GM21423 (cell line): ENCODE results near the gene ATXN10.

Experiments used
- ATAC-seq: cut with Tn5 transposase; IDR thresholded peaks from one replicate; pipeline ENCODE4 v1.9.1; 2021; ENCODE audit warnings: mild to moderate bottlenecking, moderate library complexity; ENCODE audit not compliant: unreplicated experiment

The ATXN10 gene

DNA sequence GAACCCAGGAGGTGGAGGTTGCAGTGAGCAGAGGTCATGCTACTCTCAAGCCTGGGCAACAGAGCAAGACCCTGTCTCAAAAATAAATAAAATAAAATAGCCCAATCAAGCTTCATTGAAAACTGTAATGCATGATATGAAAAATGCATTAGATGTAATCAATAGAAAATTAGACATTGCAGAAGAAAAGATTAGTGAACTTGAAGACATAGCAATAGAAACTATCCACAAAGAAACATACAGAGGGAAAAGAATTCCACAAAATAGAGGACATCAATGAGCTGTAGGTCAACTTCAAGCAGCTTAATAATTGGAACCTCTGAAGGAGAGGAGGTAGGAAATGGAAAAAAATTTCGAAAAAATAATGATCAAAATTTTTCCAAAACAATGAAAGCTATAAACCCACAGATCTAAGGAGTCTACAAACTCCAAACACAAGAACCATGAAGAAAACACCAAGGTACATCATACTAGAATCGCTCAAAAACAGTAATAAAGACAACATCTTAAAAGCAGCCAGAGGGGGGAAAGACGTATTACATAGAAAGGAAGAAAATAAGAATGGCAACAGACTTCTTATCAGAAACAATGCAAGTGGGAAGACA, 201.1 kb downstream of the ATXN10 start:
- ATAC-seq, result no peak

DNA sequence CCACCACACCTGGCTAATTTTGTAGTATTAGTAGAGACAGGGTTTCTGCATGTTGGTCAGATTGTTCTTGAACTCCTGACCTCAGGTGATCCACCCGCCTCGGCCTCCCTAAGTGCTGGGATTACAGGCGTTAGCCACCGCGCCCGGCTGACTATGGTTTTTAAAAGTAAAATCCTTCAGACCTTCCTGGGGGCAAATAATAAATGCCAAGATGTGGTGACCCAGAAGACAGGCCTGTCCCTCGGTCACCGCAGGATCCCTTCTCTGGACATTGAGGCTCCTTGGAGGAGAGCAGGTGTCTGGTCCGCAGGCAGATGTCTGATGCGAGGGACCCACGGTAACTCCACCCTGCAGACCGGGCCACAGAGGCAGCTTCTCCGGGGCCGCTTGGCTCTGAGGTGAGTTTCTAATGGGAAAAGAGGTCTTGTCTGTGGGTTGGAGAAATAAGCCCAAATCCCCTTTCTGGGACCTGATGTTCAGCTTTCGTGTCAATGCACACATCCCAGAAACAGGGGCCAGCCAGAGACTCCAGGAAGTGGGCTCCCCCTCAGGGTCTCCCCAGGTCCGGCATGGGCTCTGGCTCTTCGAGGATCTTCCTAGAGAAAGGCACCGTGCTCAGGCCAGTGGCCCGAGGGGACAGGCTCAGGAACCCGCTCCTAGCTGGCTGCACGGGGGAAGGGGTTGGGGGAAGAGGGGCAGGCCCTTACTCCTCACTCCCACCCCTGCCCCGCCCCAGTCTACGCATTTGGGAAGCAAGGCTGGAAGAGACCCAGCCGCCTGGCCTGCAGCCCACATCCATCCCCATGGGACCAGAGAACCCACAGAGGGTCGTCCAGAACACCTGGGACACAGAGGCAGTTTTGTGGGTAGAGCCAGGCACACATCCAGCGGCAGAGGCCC, 204.8 kb downstream of the ATXN10 start:
- no peak for ATAC-seq

DNA sequence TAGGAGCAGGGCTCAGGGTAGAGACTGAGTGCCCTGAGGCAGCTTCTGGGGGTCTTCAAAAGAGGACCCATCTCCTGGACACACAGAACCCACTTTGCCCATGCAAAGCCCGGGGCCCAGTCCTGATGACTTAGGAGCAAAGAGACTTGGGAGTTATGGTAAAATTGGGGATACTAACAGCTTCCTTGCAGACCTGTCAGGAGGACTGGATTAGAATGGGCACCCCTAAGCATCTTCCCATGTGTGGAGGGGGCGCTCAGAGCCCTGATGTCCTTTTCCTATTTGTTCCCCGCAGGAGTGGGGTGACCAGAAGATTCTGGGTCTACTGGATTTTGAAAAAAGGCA, 205.4 kb downstream of the ATXN10 start:
- no peak for ATAC-seq

DNA sequence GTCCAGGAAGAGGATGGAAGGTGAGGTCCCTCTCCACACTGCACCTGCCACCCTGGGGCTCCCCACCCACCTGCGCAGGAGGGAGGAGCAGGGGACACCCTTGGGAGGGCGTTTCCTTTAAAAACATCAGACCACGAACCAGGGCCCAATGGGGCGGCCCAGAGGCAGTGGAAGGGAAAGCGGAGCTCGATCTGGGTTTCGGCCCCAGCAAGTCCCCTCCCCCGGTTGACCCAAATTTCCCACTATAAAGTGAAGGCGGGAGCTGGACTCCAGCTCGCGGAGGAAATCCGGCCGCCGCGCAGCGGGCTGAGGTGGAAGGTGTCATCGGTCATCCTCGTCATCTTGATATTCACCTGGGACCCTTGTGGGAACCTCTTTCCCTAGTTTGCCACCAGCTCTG, 206.0 kb downstream of the ATXN10 start:
- no peak for ATAC-seq

DNA sequence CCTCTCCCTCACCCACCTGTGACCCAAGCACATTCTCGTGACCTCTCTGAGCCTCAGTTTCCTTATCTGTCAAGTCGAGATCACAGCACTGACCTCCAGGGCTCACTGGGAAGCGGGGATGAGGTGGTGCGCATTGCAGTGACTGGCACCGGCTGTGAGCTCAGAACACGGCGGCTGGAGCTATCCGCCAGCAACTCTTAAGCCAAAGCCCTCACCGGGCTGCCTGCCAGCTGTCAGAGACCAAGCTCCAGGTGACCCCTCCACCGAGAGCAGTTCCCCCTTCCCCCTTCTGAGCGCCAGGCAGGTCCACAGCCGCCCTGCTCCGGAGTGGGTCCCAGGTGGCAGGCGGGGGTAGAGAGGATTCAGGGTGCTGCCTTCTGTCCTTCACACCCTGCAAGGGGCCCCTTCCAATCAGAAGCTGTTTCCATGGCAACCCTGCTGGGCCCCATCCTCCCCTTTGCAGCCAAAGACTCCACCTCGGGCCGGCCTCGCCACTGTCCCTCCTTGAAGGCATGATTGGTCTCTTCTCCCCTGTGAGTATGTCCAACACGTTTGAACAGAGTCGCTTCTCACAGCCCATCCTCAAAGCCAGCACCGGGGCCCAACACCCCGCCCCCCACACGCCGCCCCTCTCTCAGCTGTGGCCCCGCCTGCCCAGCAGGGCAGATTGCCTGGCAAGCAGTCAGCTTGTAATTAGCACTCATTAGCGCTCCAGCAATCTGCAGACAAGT, 206.6 kb downstream of the ATXN10 start:
- no peak for ATAC-seq

DNA sequence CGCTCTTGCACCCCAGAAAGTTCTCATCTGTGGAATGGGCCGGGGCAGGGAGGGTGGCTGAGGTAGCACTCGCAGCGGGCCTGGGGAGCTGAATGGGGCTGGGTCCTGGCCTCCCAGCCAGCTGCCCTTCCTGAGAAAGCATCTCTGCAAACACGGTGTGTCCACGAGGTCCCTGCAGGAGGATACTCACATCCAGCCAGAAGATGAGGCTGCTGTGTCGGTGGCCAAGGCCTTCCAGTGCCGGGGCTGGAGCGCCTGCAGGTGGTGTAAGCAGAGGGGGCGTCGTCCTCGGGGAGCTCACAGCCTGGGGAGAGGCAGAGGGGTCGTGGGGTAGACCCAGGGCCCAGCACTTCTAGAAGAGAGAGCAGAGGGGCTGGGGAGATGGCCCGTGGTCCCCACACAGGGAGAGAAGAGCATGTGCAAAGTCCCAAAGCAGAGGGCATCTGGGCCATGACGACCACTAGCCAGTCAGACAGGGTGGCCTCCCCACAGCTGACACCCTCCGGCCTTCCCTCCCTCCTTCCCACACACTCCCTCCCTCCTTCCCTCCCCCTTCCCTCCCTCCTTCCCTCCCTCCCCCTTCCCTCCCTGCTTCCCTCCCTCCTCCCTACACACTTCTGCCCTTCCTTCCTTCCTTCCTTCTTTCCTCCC, 207.4 kb downstream of the ATXN10 start:
- no peak for ATAC-seq

DNA sequence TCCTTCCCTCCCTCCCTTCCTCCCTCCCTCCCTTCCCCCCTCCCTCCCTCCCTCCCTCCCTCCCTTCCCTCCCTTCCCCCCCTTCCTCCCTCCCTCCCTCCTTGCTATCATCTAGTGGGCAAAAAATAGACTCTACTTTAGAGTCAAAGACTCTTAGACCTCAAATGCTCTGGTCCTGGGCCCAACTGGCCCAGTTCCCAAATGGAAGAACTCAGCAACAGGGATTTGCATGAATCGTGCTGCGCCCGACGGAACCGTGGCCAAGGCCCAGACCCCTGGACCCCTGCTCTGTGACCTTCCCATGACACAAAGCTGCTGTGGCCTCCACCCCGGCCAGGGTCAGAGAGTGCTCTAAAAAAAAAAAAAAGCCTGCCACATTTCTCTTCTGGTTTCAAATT, 207.9 kb downstream of the ATXN10 start:
- no peak for ATAC-seq

DNA sequence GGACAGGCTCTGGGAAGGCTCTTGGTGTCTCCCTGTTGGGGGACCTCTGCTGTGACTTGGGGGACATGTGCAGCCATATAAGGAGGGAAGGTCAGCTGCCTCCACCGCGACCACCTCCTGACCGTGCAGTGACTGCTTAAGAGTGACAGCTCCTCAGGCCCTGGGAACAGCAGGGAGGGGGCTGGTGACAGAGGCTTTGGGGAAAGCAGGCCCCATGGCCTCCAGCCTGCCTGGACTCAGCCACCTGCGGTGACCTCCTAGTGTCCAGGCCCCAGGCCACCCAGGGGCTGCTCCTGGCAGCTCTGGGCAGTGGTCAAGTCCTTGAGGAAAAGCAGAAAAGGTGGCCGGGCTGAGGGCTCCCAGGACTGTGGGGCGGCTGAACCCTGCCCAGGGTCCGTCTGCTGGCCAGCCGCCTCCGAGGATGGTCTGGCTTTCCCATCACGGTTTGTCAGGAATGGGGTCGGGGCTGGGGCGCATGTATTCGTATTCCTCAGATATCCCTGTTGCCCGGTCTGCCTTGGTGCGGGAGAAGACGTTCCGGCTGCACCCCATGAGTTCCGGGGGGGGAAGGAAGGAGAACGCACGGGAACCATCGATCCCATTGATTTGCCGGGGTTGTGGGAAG, 208.6 kb downstream of the ATXN10 start:
- no peak for ATAC-seq

DNA sequence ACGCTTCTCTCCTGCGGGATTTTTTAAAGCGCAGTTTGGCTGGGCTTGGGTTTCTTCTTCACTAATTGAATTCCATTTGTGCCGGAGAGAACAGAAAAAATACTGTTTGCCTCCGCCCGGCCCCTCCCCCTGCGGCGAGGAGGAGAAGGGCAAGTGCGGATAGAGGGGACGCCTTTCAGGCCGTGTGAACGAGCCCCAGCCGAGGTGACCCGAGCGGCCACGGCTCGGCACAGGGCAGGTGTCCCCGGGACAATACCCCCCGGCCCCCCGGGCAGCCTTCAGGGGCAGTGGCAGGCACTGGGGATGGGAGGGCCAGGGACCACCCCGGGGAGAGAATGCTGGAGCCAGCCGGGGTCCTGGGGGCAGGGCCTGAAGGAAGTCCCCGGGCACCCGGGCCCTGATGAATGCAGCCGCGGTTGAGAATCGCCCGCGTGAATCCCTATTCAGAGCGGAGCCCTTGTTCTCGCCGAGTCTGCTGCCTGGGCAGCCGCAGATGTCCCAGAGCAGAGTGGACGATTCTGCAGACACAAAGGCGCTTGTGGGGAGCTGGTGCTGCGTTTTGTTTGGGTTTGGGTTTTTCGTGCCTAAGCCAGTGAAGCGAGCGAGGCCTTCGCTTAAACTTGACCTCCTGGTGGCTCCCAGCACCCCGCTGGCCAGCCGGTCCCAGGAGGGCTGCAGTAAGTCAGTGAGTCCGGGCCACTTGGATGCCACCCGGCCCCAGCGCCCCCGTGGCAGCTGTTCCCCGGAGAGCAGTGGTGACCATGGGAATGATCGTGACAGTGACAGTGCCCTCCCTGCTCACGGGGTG, 209.3 kb downstream of the ATXN10 start:
- ATAC-seq, result no peak

DNA sequence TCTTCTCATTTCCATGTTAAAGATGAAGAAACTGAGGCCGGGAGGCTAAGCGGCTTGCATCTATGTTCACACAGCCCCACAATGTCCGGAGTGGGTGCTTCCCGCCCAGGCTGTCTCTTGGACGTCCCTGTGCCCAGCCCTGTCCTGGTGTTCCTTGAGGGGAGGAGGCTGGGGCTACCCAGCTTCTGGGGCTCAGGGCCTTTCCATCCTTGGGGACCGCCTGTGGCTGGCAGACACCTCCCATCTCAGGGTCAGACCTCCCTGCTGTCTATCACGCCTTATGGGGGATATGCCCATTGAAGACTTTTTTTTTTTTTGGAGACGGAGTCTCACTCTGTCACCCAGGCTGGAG, 209.9 kb downstream of the ATXN10 start:
- ATAC-seq, result no peak

DNA sequence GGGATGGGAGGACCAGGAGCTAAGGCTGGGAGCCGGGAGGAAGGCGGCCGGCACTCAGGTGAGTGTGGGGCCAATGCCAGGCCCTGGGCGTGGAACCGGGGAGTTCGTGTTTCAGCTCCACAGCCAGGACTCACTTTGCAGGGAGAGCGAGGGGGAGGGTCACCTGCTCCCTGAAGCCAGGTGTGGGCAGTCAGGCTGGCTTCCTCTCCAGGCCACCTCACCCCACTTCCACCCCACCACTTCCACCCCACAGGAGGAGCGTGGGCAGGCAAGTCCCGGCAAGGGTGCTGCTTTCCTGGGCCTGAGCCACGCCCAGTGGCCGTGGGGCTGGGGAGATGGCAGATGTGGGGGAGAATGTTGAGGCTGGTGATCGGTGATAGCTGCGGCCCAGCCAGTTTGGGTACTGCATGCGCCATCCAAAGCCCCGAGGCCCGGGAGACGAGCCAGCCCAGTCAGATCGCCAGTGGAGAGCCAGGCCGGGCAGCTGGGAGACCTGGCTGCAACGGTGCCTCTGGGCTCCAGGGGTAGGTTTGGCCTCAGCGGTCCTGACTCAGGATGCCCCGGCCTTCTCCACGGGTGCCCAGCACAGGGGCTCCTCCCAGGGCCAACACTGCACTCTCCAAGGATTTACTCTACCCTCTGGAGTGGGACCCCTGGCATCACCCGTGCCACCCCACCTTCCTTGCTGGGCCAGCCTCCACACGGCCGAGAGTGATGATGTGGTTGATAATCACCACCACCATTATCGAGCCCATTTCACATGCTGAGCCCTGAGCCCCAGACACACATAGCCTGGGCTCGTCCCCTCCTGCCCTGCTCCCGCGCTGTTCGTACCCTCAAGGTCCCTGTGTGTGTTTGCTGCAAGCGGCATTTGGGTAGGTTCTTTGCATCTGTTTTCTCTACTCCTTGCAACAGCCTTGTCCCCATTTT, 211.5 kb downstream of the ATXN10 start:
- no peak for ATAC-seq

DNA sequence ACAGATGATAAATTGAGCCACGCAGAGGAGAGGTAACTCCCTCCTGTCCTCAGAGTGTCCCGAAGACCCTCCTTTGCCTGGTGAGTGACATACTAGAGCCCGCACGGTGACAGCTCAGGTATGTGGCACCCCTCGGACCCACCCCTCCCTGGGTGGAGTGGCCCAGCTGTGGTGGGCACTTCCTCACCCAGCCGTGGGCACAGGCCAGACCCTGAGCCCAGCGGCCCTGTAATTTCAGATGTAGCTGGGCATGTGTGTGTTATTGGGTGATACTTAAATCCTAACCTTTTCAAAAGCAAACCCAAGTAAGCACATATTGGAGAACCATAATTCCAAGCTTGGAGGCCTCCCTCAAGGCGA, 212.2 kb downstream of the ATXN10 start:
- no peak for ATAC-seq

DNA sequence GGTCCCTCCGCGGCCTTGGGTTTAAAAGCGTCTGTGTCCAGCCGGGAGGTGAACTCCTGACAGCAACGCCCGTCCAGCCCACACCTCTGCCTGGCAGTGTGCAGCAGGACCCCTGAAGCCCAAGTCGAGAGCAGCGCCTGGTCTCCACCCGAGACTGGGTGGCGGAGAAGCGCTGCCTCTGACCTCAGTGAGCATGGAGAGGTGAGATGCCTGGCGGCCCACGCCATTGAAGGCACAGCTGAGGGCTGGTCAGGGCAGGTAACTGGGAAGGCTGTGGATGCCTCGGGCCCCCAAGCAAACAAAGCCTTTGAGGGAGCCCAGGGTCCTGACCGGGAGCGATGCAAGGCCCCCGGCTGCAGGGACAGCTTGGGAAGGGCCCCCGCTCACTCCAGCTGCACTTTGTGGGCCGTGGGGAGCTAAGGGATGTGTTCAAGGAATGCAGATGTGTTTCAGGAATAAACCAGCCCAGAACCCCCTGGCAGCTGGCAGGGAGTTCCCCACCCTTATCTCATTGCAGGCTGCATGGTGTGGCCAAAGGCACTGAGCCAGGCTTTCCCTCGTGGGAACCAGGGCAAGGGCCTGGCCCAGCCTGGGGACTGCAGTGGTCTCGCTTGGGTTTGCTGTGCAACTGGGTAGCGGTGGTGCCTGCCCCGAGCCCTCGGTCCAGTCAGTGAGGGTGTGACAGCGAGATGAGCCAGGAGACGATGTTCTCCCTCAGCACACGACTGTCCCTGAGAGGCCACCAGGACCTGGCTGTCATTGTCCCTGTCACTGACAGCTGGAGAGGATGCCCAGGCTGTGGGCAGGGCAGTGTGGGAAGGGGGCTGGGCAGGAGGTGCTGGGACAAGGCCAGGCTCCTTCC, 212.8 kb downstream of the ATXN10 start:
- no peak for ATAC-seq

DNA sequence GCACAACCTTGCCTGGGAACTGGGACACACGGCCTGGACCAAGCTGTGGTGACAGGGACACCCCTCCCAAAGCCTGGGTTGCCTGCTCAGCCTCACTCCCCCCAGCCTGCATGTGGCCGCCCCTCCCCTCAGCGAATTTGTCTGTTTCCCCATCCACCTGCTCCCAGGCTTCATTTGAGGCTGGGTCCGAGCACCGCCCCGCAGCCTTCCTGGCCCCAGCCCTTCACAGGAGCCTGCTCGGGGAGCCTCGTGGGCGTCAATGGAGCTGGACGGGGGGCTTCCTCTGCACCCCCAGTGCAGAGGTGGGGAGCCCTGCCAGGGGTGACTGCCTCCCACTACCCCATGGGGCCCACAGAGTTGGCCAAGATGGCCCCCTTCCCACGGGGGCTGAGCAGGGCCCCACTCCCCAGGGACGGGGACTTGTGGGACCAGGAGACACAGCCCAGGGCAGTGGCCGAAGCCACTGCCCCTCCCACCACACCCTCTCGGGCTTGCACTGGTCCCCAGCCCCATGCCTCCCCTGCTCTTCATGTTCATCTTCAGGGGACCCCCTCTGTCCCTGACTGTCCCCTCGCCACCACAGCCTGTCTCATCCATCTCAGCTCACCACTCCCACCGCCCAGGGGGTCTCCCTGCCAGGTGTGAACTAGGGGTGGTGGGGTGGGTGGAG, 213.7 kb downstream of the ATXN10 start:
- ATAC-seq, result no peak

DNA sequence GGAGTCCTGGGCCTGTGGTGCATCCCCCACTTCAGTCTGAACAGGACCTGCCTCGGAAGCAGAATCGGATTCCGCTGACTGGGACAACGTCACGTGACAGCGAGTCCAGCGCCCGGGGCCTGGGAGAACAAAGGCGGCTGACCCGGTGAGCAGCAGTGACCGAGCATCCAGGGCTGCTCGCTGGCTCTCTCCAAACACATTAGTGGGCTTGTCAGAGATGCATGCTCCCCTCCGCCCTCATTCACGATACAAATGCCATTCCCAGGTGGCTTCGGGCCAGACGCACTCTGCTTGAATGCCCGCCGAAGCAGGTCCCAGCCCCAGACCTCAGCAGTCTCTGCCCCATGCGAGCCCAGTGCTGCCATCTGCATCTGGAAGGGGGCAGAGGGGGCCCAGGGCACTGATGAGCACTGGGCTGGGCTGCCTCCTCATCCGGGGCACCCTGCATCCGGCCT, 214.3 kb downstream of the ATXN10 start:
- no peak for ATAC-seq

DNA sequence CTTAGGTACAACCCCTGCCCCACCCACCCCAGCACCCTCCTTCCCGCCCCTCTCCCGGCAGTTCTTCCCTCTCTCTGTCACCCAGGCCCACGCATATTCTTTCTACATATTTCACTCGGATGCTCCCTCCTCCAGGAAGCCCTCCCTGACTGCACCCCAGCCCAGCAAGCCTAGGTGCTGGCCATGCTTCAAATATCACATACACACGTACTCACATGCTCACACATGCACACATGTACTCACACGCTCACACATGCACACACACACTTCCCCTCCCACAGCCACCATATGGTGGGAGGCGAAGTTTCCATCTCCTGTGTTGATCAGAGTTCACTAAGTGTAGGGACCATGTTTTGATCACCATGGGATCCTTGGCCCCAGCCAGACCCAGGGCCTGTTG, 214.9 kb downstream of the ATXN10 start:
- no peak for ATAC-seq

DNA sequence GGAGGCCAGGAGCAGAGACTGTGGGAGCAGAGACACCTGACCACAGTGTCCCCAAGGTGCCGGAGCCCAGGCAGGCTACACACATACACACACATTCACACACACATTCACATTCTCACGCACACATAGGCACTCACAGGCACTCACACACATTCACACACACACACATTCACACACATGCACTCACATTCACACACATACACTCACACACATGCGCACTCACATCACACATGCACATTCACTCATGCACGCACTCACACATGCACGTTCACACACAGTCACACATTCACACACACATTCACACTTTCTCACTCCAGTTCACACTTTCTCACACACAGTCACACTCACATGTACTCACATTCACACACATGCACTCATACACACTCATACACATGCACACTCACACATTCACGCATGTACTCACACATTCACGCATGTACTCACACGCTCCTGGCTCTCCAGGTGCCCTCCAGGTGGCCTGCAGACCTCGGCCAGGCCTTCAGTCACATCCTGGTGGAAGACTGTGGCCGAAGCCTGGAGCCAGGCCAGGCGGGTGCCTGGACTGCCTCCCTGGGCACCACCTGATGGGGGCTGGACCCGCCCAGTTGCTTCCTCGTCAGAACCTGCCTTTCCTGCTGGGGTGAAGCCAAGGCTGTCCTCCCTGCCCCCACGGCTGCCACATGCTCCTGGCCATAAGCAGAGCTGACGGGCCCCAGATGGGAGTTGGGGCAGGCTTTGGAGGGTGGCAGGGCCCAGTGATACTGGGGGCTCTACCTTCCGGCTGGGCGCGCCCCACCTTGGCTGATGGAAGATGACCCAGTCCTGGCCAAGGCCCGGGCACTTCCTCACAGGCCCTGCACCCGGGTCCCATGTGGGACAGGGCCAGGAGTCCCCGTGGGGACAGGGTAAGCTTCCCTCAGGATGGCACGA, 215.8 kb downstream of the ATXN10 start:
- ATAC-seq, result no peak
